ENCODE results near the gene RHOB.
"Not testable (repeated sequence)": the region's sequence is repeated elsewhere in the genome, so short reads cannot be mapped to it uniquely, and the experiment has no call there.

Gene RHOB

DNA sequence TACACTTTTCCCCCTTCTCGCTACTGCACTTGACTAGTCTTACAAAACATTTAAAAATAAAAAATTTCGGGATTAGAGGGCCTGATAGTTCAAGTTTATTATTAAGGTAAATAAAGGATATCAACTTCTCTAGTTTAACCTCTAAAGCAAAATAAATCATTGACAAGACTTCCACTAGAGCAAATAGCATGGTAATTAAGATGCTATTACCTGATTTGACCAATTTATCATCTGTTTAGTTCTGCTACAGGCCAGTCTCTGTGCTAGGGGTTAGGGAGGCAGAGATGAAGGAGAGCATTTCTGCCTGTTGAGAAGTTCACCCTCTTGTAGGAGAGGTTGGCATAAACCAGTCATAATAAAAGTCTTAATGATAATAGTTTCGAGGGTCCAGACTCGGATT is 34.0 kb downstream of the RHOB start:
- DNase-seq, result no peak

DNA sequence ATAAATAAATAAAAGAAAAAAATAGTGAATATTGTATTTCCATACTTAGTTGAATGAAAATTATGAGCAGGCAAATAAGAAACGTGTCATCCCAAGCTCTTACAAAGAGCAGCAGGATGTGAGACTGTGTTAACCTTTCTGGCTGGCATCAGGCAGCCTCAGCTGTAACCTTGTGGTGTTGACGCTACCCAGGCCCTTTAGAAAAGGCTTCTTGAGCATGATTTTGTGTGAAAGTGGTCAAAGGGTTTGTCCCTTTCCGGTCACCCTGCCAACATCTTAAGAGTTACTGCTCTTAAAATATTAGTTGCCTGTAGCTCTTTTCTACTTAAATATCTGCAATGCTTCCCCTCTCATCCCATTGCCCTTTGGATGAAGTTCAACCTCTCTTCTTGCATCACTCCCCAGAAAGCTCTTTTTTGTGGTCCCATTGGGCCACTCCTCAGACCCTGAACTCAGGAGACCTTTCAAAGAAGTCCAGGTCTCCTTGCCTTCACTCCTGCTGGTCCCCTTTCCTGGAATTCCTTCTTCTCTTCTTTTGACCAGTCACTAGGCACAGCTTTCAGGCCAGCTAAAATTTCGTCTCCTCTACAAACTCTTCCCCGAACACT is 35.0 kb downstream of the RHOB start:
- DNase-seq, result no peak

DNA sequence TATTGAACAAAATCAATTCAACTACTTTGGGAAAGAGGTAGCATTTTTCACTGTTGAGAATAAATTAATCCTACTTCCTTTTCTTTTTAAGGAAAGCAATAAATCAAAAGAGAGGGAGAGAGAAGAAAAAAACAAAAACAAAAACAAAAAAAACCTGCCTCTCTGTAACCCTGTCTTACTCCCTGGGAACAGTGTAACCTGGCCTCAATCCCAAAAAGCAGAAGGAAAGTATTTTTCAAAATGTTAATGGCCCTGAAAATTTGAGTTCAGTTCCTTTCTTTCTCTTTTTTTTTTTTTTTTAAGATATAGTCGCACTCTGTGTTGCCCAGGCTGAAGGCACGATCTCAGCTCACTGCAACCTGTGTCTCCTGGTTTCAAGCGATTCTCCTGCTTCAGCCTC is 35.9 kb downstream of the RHOB start:
- no peak for DNase-seq

DNA sequence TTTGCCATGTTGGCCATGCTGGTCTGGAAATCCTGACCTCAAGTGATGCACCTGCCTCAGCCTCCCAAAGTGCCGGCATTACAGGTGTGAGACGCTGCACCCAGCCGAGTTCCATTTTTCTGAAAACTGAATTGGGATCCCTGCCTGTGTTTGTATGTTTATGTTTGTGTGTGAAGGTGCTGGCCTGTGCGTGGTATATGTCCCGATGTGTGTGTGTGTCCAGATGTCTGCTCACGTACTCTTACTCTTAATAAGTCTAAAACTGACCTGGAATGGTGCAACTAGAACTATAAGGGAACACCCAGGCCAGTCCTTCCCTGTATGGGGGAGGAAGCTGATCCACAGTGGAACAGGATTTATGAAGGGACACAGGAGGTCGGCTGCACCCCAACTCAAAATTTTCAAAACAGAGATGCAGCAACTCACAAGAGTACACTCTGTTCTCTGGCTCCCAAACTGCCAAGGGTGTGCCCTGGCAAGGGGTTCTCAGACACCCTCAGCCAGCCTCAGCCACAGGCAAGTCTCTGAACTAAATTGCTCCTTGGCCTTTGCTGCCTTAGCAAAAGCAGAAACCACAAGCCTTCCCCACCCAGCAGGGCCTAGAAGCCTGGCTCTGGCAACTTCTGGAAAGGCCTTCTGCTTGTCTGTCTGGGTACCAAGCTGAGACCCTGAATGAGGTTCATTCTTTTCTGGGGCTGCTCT is 36.5 kb downstream of the RHOB start:
- no peak for DNase-seq

DNA sequence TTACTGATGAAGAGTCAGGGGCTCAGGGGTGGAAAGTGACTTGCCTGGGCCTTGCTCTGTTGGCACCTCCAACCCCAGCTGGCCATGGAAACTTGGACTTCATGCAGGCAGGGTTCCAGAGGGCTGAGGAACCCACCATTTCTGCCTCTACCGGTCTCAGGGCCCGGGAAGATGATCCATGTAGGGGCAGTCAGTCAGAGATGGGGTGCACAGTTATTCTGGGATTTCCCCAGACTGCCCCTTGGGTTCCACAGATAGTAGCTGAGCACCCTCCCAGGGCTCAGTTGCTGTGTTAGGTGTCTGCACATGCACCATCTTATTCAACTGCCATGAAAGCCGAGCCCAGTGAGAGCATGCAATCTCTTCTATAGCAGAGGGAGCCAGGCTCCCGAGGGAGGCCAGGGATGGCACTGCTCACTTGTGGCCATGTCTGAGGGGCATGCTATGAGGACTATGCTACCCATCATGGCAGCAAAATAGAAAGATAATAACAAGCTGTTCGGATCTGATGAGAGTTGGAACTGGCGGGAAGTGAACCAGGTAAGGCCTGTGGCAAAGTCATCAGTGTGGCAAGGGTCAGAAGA is 37.3 kb downstream of the RHOB start:
- DNase-seq, result no peak

DNA sequence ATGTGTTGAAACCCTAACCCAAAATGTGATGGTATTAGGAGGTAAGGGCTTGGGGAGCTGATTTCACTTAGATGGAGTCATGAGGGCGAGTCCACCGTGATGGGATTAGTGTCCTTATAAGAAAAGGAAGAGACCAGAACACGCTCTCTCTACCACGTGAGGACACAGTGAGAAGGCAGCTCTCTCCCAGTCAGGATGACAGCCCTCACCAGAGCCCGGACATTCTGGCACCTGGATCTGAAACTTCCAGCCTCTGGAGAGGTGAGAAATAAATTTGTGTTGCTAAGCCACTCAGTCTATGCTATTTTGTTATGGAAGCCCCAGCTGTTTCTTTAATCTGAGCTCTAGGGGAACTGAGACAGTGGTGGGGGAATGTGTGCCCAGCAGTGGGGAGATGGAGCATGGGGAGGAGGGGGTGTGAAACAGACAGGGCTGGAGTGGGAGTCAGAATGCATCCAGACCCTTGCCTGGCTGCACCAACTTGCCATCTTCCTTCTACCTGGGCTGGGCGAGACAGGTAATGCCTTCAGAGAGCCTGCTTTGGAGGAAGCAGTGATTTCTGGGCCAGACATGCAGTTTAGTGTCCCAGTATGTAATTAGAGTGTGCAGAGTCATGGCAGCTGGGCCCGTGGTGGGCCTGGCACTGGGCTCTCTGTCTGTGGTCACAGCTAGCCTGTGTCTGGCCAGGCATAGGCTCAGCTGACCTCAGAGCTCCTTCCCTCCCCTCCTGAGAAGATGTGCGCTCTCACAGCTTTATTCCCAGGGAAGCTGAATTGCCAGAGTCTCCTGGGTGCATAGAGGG is 38.1 kb downstream of the RHOB start:
- DNase-seq, result no peak

DNA sequence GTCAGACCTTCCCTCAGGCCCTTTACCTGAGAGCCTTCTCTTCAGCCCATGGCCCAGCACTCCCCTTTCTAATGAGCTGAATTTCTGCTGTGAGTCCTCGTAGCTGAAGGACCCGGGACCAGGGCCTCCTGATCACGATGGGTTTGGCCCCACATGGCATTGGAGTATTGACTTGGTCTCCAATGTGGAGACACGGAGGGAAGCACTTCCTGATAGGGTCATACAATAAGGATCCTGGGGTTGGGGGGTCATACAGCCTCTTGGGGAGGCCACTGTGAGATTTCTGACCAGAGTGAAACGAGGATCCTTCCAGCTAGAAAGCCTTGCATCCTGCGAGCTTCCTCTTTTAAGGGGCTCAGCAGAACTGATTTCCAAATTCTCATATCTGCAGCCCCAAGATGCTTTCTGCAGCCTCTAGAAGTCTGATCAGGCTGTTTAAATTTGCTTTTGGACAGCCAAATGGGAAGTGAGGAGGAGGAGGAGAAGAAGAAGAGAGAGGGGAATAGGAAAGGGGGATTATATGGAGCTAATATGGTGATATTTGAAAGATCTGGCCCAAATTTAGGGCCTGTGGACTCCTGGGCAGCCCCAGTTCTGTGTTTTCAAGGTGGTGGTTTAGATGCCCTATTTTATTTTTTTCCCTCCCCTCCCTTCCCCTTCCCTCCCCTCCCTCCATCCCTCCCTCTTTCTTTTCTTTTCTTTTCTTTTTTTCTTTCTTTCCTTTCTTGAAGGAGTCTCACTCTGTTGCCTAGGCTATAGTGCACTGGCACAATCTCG is 38.9 kb downstream of the RHOB start:
- DNase-seq, result no peak

DNA sequence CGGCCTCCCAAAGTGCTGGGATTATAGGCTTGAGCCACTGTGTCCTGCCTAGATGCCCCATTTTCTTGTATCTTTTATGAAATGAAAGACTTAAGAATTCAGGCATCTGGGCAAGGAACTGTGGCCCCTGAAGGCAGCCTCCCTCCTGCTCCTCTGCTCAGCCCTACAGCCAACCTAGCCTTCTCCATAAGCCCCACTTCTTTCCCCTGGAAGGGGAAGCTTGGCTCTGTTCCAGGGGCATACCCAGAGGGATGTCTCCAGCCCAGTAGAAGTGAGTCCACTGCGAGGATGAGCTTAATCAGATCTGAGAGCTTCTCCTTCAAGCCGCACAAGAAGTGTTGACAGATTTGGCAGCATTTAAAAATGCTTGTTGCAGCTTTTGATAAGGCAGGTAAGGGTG is 39.7 kb downstream of the RHOB start:
- no peak for DNase-seq

DNA sequence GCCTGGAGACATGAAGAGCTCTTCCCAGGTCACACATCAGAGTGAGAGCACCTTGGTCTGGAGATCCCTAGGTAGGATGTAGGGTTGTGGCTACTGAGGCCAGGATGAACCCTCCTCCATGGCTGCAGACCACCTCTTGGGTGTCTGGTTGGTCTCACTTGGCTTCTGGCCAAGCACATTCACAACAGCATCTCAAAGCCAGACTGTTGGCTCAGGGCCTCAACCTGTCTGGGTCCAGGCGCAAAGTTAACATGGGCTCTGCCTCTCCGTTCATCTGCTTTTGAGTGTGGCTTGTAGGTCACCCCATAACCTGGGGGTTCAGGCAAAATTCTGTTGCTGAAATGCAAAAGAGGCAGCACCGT is 40.1 kb downstream of the RHOB start:
- no peak for DNase-seq

DNA sequence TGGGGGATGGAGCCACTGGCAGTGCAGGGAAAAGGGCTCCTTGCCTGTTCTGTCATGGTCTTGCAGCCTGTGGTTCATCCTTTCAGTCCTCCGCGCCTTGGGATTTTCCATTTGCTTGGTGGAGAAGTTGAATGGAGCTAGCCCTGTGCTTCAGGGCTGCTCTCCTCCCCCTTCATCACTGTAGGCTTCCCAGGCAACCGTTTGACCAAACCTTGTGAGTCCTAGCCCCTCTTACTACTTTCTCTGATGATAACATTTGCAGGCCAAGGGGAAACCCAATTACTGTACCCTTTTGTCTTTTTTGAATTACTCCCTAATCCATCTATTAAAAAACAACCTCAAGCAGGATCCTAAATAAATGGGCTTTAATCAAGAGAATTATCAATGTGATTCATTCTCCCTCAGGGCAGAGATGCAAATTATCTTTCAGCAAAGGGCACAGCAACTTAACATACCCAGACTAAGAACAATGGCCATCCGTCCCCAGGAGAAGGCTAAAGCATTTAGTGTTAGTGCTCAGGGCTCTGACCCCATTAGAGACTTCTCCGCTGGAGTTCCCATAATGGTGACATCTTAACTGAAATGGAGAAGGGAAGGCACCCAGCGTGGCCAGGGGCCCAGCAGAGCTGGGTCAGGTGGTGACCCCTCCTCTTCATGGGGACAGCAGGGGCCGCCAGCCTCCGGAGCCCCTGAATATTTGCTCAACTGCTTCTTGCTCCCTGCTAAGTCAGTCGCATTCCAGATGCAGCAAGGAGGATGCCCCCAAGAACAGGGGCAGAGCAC is 40.7 kb downstream of the RHOB start:
- no peak for DNase-seq

DNA sequence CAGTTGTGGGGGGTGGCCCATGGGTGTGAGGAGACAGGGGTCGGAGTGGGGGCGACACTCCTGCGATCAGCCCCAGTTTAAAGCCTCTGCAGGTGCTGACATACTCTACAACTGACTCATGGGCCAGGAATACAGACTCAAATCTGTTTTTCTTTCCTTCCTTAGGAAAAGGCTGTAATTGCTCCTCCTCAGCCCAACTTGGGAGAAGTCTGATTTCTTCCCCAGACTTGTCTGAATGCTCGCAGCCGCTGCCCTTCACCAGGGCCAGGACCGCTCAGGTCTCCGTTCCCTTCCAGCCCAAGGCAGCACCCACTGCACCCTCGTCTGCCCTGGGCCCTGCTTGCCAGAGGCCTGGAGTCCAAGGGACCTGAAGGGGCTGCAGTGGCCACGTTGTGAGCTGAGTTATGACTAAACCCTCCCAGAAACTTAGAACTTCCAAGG is 41.3 kb downstream of the RHOB start:
- DNase-seq, result no peak

DNA sequence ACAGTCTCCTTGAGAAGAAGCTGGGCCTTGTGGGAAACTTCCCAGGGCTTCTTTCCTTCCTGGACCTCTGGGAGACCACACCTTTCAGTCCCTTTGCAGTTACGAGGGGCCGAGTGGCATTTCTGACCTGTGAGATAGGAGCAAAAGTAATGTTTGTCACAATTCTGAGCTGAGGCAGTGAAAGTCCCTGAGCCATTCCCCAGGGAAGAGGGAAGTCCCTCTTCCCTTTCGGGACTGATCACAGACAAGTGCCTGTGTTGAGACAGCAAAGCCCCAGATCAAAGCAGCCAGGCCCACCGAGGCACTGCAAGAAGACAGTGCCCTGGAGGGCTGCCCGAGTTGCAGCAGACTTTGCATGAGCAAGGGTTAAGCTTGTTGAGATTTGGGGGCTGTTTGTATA is 41.9 kb downstream of the RHOB start:
- no peak for DNase-seq

DNA sequence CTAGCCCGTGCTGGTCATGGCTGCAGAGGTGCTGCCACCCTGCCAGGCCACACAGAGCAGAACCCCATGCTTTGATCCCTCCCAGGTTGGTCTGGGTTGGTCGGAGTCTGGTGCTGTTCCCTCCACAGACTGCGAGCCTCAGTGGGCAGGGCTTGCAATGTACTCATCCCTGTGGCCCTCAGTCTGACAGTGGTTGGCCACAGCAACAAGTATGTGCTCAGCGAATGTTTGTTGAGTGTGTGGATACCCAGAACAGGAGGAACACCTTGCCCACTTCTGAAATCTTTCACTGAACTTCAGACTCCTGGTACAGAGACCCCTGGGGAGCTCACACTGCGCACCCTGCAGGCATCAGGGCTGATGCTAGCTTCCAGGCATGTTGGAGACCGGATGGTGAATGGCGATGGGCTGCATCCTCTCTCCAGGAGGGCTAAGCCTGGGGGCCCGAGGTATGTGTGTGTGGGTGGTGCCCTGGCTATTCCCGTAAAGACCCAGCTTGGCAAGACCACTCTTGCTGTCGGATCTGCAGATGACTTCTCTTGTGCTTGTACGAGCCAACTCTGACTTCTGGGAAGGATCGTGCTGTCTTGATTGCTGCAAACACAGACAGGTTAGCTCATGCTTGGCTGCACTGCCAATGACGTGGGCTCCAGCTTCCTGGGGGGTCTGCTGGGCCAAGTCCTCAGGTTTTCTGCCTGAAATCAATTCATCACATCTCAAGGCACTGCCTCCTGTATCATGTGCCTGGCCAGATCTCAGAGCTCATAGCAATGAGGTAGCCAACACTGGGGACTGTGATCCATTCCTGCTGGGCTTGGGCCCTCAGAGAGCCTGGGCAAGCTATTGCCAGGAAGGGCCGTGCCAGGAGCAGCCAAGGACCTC is 43.7 kb downstream of the RHOB start:
- DNase-seq, result no peak

DNA sequence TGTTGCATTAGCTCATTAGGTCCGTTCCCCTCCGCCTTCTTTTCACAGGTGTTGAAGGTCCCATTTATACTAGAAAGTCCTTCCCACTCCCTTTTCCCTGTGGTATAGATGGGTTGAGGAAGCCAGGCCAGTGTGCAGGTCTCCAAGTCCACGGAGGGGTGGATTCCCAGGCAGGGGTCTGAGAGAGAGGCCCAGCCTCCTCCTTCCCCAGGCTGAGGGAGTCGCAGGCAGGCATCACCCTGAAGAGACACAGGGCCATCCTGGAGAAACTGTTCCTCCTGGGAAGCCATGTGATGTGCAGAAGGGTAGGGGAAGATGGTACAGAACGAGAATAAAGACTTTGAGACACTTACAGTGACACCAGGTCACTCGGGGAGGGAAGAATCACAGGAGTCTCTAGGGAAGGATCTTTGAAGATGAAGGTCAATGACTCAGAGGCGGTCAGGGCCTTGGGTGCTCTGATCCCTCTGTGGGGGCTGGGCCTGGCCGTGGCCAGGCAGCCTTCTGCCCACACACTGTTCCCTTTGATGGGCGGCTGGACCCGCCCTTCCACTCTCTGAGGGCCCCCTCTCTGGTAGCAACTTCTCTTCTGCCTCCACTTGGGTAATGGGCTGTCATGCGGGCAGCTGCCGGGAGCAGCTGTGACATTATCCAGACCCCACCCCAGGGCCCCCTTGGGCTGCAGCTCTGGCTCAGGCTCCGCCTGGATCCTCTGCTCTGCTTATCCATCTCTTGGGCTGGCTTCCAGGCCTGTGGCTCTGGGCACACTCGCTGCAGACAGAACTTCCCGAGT is 45.1 kb downstream of the RHOB start:
- no peak for DNase-seq

DNA sequence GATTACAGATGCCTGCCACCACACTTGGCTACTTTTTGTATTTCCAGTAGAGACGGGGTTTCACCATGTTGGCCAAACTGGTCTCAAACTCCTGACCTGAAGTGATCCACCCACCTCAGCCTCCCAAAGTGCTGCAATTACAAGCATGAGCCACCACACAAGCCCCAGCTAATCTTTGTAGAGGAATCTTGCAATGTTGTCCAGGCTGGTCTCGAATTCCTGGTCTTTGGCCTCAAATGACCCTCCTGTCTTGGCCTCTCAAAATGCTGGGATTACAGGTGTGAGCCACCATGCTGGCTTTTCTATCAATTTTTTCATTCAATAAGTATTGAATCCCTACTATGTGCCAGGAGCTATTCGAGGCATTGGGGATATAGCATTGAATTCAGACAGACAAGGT is 46.2 kb downstream of the RHOB start:
- DNase-seq, result not testable (repeated sequence)

DNA sequence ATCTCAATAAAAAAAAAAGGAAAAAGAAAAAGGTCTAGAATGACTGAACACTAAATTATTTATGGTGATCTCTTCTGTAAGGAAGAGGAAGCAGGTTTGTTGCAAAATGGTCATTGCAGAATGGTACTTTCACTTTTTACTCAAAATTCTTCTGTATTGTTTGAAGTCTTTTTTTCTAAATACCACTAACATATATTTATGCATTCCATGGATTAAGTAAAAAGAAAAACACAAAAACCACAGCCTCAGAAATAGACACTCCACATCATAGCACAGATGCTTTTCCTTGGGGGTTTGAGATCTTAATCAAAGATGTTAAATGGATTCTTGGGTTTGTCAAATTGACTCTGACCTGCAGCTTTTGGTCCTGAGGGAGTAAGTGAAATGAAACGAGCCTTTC is 47.4 kb downstream of the RHOB start:
- no peak for DNase-seq

DNA sequence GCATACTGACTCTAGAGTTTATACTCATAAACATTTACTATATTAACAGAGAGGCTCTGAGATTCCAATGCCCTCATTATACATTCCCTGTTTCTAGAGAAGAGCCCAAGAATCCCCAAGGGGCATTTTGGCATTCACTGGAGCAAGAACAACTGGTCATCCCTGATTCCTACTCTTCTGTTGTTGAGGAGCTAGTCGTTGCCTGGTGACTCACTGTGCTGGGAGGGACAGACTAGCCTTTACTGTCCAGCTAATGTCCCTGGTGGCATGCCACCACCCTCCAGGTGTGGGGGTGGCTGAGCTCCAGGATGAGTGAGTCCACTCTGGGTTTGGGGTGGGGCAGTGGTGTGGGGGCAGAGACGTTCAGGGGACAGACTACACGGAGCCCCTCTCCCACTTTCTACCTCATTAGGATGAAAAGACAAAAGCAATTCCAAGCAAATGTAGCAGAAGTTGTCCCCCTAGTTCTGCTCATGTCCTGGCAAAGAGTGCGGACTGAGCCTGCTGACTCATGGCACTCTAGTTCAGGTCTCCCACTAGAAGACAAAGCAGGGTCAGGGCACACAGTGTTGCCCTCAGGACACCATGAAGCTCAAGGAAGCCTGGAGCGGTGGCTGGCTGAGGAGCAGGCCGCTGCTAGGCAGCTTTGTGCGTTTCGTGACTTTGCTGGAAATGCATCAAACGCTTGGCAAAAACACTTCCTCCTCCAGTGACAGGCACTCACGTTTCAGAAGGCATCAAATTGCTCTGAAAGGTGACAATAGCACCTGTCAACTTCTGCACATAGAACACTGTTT is 49.4 kb downstream of the RHOB start:
- DNase-seq, result no peak

DNA sequence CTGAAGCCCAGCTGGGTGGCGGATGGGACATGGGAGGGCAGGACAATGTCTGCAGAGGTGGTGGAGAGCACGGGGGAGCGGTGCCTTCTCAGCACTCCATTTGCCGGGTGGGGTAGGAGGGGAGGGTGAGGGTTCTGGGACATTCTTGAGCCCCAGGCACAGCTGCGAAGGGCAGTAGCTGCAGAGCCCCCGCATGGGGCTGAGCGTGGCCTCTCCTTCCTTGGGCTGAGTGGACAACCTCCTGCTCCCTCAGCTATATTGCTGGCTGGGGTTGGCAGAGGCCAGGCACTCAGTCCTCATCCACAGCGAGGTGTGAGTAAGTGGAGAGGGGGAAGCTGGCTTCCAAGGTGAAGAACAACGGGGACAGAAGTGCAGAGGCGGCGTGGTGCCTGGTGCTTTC is 50.1 kb downstream of the RHOB start:
- no peak for DNase-seq

All from NCI-H1694 treated with DMSO at 0.1 percent for 48 hours (cell line).